GM19372 (cell line): ENCODE measurements around the gene ANKLE1.
"Not testable (repeated sequence)": the region's sequence is repeated elsewhere in the genome, so short reads cannot be mapped to it uniquely, and the experiment has no call there.

Experiments
- ATAC-seq: cut with Tn5 transposase; IDR thresholded peaks from one replicate; pipeline ENCODE4 v1.9.1; 2021; ENCODE audit warnings: mild to moderate bottlenecking, low read depth, moderate library complexity; ENCODE audit not compliant: unreplicated experiment

ANKLE1 gene

DNA sequence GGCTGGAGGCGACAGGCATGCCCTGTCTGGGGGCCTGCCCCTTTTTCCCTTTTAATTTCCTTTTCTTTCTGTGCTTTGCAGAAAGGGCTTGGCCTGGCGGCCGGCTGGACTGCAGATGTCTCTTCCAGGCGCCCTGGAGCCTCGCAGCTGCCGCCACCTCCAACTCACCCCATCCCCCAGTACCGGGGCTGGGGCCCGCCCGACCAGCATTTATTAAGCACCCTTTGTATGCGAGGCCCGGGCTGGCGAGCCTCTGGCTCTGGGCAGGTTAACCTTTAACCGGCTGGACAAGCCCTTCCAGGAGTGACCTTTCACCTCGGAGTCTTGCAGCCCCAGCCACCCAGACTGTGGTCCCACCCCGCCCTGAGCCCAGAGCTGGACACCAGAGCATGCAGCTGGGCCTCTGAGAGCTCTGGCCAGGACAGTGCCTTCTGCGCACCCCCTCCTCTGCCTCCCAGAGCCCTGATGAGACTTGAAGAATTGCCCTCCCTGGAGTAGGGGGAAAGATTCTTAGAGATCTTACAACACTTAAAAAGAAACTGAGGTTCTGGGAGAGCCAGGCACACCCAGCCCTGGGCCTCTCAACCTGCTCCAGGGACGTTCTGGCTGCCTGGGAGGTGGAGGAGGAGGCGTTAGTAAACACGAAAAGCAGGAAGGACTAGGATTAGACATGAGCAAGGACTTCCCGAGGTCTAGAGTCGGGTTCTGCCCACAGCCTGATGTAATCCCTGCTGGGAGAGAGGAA lies 34.8 kb upstream of the ANKLE1 start:
- ATAC-seq = no peak

DNA sequence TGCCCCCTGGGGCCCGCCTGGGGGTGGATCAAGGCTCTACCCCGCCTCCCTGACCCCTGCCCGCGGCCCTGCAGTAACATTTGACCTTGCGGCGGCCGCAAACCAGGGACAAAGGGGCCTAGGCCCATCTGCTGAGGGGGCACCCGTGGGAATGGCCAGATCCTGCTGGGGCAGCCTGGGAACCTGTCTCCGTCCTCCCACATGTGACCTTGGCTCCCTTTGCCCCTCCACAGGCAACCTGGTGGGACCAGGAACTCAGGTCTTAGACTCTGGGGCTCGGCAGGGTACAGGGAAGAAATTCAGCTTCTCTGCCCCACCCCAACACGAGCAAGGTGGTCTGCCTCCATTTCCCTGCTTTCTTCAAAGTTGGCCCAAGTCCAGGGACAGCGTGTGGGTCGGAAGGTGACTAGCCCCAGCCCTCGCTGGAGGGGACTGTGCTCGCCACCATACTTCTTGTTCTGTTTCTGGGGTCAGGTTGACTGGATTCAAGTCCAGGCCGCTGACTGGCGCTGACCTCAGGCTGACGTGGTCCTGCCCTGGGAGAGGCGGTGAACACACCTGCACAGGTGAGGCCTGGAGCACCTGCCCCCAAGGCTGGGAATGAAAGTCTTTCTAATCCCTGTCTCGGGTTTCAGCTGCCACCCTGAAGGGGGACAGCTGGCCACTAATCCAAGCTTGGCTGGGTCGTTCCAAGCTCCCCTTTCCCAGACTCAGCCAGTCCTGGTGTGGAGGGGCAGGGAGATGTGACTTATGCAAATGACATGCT lies 33.5 kb upstream of the ANKLE1 start:
- ATAC-seq = no peak

DNA sequence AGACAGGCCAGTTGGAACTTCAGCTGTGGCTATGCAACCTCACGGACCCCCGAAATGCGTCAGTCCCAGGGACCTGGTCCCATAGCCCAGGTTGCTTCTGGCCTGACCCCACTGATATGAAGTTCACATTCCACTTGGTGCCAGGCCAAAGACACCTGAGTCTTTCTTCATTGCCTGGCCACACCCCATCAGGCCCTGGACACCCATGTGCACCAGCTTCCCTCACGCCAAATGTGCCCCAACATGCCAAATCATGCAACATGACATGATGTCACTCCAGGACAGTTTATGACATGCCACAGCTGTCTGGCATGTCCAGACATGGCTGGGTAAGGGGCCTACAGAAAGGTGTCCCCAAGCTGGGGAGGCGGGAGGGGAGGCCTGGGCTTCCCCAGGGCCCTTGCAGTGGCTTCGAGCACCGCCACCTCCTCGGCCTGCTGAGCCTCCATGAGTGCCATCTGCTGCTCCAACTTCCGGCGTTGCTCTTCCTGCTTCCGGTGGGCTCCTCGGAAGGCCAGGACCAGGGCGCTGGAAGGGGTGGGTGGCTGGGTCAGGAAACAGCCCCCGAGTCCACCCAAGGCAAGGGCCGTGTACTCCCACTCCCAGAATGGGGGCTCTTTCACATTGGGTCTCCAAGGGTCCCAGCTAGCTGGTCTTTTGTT lies 31.7 kb upstream of the ANKLE1 start:
- ATAC-seq = no peak

DNA sequence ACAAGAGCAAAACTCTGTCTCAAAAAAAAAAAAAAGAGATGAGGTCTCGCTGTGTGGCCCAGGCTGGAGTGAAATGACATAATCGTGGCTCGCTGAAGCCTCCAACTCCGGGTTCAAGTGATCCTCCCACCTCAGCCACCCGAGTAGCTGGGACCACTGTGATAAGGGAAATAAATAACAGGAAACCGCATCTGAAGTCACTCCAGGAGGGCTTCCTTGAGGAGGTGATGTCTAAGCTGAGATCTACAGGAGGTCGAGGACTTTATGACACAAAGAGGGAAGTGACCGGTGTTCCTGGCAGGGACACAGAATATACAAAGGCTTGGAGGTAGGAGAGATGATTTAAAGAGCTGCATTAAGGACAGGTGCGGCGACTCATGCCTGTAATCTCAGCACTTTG lies 27.1 kb upstream of the ANKLE1 start:
- no peak for ATAC-seq

DNA sequence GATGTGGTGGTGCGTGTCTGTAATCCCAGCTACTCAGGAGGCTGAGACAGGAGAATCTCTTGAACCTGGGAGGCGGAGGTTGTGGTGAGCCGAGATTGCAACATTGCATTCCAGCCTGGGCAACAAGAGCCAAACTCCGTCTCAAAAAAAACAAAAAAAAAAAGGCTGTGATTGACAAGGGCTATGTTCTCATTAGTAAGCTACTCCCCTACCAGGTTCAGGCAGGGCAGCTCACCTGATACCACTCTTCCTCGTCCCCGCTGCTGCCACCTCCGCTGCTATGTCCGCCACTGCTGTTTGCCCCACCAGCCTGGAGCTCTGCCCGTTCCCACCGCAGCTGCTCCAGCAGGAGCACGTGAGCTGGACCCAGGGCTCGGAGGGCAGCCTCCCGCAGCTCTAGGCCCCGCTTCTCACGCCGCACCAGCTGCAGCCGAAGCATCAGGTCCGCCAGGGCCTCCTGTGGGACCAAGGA lies 26.5 kb upstream of the ANKLE1 start:
- no peak for ATAC-seq

DNA sequence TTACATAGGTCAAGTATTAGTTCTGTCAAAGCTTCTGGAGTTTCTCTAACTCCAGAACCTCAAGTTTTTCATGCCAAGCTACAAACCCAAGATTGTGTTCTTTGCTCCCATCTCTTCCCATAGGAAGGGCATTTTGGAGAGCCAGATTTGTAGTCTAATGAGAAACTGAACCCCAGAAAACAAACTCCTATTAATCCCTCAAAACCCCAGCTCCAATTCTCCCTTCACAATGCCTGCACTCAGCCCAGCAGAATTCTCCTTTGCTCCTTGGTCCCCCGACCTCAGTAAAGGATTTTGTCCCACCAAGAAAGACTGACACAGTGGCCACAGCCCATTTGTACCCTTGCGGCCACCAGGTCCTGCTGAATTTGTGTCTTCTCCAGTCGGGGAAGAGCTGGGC lies 25.6 kb upstream of the ANKLE1 start:
- no peak for ATAC-seq

DNA sequence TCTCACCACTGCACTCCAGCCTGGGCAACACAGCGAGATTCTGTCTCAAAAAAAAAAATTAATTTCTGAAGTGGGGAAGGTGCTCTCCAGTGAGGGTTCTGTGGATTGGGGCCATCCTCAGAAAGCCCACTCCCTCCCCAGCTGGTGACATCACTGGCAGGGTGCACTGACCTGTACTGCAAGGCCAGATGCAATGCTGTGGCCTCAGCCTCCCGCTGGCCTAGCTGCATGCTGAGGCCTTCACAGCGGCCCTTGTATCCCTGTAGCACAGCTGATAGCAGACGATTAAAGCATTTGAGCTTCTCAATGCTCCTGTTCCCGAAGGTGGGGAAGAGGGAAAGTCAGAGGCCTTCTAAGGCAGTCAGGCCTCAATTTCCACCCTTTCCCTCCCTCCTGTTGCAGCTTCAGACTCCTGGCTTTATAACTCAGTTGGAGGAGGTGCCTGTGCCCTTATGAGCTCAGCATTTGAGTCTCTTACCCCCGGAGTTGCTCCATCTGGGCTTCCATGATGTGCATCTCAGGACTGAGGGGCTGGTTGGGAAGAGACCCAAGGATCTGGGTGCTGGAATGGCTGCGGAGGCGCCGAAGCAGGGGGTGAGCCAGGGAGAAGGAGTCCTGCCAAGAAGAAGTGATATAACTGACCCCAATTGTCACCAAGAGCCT lies 22.5 kb upstream of the ANKLE1 start:
- ATAC-seq = no peak

DNA sequence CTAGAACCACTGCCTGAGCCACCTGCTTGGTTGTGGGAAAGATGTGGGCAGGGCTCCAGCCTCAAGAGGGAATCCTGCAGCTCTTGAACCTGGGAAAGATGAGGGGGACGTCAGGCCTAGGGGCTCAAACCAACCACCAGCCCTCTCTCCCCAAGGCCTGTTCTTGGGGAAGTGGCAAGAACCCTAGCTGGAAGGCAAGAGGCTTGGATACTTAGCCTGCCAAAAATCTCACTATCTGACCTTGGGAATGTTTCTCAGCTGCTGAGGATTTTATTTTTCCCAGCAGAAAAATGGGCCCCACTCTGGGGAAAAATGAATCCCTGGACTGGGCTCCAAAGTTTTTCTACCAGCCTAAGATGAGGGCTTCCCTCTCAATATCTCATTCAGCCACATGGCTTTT lies 21.8 kb upstream of the ANKLE1 start:
- no peak for ATAC-seq

DNA sequence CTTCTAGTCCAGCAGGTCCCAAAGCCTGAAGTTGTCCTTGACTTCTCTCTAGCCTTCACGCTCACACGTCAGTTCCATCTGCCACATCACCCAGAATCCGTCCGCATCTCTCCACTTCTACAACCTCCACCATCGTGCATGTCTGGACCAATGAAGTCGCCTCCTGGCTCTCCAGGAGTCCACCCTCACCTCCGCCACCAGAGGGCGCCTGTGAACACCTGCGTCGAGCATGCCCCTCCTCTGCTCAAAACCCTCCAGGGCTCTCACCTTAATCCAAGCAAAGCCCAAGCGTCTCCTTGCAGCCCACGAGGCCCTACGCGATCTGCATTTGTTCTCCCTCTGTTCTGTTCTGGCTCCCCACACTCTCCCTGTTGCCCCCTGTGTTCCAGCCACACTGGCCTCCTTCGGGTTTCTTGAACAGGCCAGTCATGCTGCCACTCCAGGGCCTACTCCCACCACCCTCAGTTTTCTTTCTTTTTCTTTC lies 20.8 kb upstream of the ANKLE1 start:
- no peak for ATAC-seq

DNA sequence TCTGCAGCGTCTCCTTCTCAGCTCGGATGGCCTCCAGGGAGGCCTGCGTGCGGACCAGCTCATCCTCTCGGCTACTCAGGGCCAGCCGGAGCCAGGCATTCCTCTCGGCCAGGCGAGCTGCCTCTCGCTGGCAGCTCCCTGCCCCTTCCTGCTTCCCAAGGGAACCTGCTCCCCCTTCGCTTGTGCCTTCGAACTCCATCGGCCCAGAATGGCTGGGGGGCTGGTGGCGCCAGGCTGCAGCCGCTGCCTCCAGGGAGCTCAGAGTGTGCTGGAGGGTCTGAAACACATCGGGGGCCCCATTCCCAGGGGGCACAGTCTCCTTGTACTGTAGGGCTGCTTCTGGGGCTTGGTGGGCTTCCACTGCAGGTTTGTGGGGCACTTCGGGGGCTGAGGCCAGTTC lies 19.1 kb upstream of the ANKLE1 start:
- no peak for ATAC-seq

DNA sequence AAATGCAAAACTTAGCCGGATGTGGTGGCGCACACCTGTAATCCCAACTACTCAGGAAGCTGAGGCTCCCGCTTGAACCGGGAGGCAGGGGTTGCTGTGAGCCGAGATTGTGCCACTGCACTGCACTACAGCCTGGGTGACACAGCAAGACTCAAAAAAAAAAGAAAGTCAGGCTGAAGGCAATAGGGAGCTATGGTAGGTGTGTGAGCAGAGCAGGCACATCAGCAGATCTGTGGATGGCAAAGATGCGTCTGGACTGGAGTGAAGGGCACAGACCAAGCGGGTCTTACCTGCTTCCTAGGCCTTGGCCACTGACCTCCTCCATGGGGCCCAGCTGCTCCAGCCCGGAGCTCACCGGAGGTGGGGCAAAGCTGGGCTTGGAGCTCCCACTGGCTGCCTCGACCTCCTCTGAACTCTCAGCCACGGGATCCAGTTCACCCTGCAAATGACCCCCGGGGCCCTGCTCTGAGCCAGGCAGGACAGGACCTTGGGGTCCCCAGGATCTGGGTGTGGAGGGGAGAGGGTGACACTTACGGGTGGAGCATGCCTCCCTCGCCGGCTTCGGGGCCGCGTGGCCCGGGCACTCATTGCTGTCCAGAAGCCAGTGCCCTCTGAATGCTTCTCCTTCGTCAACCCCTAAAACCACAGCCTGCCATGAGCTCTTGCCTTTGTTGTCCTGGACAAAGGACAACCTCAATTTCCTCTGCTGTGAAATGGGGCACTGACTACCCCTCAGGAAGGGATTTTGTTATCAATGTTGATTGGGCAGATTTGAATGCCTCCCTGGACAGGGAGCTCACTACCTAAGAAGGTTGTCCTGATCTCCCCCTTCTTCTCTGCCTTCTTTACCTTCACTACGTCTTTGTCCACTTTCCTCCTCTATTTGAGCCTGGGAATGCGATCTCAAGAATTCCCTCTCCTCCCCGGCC lies 17.7 kb upstream of the ANKLE1 start:
- ATAC-seq = no peak

DNA sequence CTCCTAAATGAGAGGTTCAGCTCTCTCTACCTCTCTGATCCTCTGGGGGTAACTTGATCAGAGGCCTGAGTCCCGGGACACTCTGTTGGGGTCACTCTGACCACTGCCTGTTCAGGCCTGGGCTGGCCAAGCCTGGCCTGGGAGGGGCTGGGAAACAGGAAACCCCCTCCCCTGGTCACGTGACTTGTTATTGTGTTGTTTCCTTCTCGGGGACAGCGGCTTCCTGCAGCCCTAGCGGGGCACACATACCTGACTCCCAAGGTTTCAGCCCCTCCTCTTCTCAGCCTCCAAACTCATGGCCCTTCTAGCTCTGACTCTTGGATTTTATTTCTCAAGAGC lies 17.1 kb upstream of the ANKLE1 start, which contains the start of gene USHBP1:
Gene USHBP1, minus strand, starts transcription at position 105 of the 339 bp plus-strand sequence. CDS start 446 bp downstream, outside the sequence.
- no peak for ATAC-seq

DNA sequence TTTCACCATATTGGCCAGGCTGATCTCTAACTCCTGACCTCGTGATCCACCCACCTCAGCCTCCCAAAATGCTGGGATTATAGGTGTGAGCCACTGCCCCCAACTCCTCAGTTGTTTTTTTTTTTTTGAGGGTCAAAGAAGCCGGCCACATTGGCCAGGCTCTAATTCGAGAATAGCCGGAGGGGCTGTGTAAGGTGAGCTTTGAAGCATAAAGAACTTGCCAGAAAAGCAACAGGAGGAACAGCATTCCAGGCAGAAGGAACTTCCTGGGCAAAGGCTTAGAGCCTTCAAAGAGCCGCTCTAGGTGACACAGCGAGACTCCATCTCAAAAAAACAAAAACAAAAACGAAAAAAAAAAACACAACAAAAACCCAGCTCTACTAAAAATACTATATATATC lies 15.7 kb upstream of the ANKLE1 start:
- no peak for ATAC-seq

DNA sequence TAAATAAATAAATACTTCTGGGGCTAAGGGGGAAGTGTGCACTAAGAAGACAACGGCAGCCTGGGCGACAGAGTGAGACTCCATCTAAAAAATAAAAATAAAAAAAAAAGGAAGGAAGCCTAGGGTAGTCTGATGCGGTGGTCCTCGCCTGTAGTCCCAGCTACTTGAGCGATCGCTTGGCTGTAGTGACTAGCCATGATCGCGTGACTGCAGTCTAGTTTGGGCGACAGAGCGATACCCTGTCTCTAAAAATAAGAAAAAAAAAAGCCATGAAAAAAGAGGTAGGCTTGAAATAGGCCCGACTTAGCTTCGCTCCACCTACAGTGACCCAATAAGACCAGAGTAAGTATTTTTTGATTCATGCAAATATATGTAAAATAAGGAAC lies 15.1 kb upstream of the ANKLE1 start:
- ATAC-seq = peak; percentile 6

DNA sequence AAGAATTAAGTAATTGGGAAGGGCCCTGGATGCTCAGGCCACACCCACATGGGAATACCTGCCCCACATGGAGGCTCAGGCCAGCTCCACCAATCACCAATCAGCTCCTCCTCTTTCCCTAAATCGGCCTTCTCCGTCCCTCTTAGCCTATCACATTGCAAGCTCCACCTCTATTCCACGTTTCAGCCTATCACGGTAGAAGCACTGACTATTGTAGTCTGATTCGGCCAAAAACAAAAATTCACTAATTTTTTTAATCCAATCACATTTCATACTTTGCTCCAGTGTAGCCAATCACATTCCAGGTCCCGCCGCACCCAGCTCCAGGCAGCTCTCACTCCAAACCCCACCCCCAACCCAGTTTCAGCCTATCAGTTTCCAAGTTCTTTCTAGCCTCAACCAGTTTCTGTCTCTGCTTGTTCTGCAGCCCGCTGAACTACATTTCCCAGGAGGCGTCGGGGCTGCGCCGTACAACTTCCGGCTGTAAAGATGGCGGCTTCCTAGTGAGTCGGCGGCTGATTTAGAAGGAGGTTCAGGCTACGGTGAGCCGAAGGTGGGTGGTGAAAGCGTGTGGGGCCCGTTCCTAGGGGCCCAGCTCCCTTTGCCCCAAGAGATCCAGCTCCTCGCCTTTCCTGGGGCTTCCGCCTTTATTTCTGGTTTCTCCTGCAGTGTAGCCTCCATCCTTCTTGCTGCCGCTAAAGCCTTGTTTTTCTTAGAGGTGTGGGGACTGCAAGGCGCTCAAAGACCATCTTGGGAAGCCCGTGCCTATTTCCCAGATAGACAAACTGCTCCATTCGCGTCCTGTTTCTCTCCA lies 14.5 kb upstream of the ANKLE1 start, which contains the start of gene BABAM1:
Gene BABAM1, plus strand, starts transcription at position 469 of the 814 bp plus-strand sequence. CDS start 1,364 bp downstream, outside the sequence.
- peak; percentile 89 for ATAC-seq

DNA sequence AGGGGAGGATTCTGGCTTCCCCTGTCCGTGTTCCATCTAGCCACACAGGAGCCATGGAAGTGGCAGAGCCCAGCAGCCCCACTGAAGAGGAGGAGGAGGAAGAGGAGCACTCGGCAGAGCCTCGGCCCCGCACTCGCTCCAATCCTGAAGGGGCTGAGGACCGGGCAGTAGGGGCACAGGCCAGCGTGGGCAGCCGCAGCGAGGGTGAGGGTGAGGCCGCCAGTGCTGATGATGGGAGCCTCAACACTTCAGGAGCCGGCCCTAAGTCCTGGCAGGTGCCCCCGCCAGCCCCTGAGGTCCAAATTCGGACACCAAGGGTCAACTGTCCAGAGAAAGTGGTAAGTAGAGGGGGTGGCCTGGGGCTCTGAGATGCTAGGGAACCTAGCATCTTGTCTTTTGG lies 12.9 kb upstream of the ANKLE1 start:
- no peak for ATAC-seq

DNA sequence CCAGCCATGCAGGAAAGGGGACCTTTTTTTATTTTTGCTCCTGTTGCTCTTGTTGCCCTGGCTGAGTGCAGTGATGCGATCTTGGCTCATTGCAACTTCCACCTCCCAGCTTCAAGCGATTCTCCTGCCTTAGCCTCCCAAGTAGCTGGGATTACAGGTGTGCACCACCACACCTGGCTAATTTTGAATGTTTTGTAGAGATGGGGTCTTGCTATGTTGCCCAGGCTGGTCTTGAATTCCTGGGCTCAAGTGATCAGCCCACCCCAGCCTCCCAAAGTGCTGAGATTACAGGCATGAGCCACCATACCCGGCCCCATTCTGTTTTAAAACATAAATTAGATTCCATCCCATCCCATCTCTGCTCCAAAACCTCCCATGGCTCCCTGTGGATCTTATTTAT lies 6.8 kb upstream of the ANKLE1 start:
- not testable (repeated sequence) for ATAC-seq

DNA sequence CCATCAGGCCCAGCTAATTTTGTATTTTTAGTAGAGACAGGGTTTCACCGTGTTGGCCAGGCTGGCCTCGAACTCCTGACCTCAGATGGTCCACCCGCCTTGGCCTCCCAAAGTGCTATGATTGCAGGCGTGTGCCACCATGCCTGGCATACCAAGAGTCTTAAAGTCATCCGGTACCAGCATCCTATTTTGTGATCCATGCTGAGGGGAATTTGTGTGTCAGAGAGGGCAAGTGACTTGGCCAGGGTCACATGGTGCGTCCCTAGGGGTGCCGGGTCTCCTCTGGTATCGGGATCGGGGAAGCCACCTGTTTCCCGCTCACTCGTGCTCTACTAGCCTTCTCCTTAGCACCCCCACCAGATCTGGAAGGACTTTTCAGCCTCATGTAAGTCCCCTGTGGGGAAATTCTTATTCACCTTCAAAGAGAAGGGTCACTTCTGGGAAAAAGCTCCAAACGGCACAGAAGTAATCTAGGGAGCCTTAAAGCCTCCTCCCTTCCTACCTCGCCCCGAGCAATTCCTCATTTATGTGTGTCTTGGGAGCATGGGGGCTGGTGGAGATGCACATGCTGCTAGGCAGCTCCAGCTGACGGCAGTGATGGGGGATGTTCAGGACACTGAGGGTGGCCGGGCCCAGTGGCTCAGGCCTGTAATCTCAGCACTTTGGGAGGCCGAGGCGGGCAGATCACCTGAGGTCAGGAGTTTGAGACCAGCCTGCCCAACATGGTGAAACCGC lies 6.1 kb upstream of the ANKLE1 start:
- ATAC-seq = no peak
